GM18873 (cell line): ENCODE measurements around the gene ACYP2.

Experiments used
- ATAC-seq: cut with Tn5 transposase; IDR thresholded peaks from one replicate; pipeline ENCODE4 v1.9.1; 2021; ENCODE audit warnings: mild to moderate bottlenecking, moderate library complexity, moderate number of reproducible peaks; ENCODE audit not compliant: unreplicated experiment, low FRiP score

Gene ACYP2

GRCh38 chr2:54348646-54349045 is 233.2 kb downstream of the ACYP2 start:
- ATAC-seq = no peak

- no peak for ATAC-seq
Observed at GRCh38 chr2:54350426-54350825, 235.0 kb downstream of the ACYP2 start.

DNA sequence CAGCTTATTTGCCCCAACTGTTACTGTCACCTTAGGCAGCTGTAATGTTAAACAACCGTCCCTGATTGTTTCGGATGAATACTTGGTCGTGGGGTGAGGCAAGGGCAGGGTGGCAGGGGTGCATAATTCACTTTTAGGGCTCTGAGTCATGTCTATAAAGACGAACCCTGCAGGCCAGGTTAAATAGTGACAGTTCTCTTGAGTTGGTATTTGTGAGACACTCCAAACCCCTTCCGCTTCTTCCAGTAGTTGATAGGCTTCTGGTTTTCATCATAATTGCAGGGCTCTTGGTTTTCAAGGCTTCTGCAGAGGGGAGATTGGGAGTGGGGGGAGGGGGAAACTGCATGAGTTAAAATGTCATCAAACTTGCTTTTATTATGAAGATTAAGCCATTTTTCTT is 237.8 kb downstream of the ACYP2 start:
- no peak for ATAC-seq
